GM23338 (cell line): ENCODE data around the gene TRAF1. TPM values are rescaled to one million over a fixed set of nuclear protein-coding genes. Genes with fewer than 3 reads are reported as not detected.

Source experiments
- ATAC-seq: fragments of 200-7000 bp; cut with Tn5 transposase; 3 replicates; pipeline ENCODE4 v1.9.1; 2020
- DNase-seq: peaks from one replicate; pipeline ENCODE4 v3.0.0-alpha.2; 2015; ENCODE audit warnings: low spot score
- H2AFZ ChIP-seq: fragments of 200-600 bp; sonication (generic); 2 replicates; pipeline ENCODE4 v1.8.0; 2016; ENCODE audit warnings: antibody characterized with exemption, mild to moderate bottlenecking, moderate library complexity
- H3F3A ChIP-seq: fragments of 200-600 bp; sonication (generic); replicated peaks from 2 replicates; pipeline ENCODE4 v1.8.0; 2017; ENCODE audit warnings: antibody characterized with exemption, mixed run types, low read depth
- H3K27ac ChIP-seq: fragments of 200-600 bp; sonication (generic); 2 replicates; pipeline ENCODE4 v1.6.1; 2016; ENCODE audit warnings: low read depth
- H3K27me3 ChIP-seq: fragments of 200-600 bp; sonication (generic); 2 replicates; pipeline ENCODE4 v1.8.0; 2016; ENCODE audit warnings: mild to moderate bottlenecking, mixed run types, moderate library complexity; ENCODE audit not compliant: insufficient read depth
- H3K36me3 ChIP-seq: fragments of 200-600 bp; sonication (generic); 2 replicates; pipeline ENCODE4 v1.8.0; 2016; ENCODE audit warnings: mild to moderate bottlenecking; ENCODE audit not compliant: insufficient read depth
- H3K4me1 ChIP-seq: fragments of 200-600 bp; sonication (generic); 2 replicates; pipeline ENCODE4 v1.8.0; 2016; ENCODE audit warnings: mild to moderate bottlenecking, moderate library complexity; ENCODE audit not compliant: insufficient read depth
- H3K4me2 ChIP-seq: fragments of 200-600 bp; sonication (generic); 2 replicates; pipeline ENCODE4 v1.7.1; 2017; ENCODE audit warnings: mixed run types
- H3K4me3 ChIP-seq: fragments of 200-600 bp; sonication (generic); 2 replicates; pipeline ENCODE4 v1.6.1; 2016; ENCODE audit warnings: mixed run types
- H3K79me2 ChIP-seq: fragments of 200-600 bp; sonication (generic); replicated peaks from 2 replicates; pipeline ENCODE4 v1.8.0; 2017; ENCODE audit warnings: mild to moderate bottlenecking; ENCODE audit not compliant: insufficient read depth
- H3K9me2 ChIP-seq: fragments of 200-600 bp; sonication (generic); 2 replicates; pipeline ENCODE4 v1.8.0; 2017; ENCODE audit not compliant: insufficient read depth
- H4K20me1 ChIP-seq: fragments of 200-600 bp; sonication (generic); replicated peaks from 2 replicates; pipeline ENCODE4 v1.8.0; 2017; ENCODE audit warnings: mild to moderate bottlenecking; ENCODE audit not compliant: insufficient read depth
- H3K27ac Mint-ChIP-seq: 2 replicates; pipeline ENCODE4 v1.8.0; 2020; ENCODE audit warnings: inconsistent platforms, mild to moderate bottlenecking, moderate library complexity, mixed read lengths
- H3K27me3 Mint-ChIP-seq: 3 replicates; pipeline ENCODE4 v1.8.0; 2022; ENCODE audit warnings: low read depth, mild to moderate bottlenecking, moderate library complexity, mixed read lengths, inconsistent platforms; ENCODE audit not compliant: insufficient read depth, poor library complexity
- H3K36me3 Mint-ChIP-seq: 3 replicates; pipeline ENCODE4 v1.8.0; 2021; ENCODE audit warnings: low read depth, mild to moderate bottlenecking, inconsistent platforms, moderate library complexity, mixed read lengths
- H3K4me1 Mint-ChIP-seq: 3 replicates; pipeline ENCODE4 v1.8.0; 2020; ENCODE audit warnings: mild to moderate bottlenecking, inconsistent platforms, mixed read lengths
- H3K4me3 Mint-ChIP-seq: 3 replicates; pipeline ENCODE4 v1.8.0; 2021; ENCODE audit warnings: moderate library complexity, mild to moderate bottlenecking, inconsistent platforms, mixed read lengths
- H3K9me3 Mint-ChIP-seq: 3 replicates; pipeline ENCODE4 v1.8.0; 2020; ENCODE audit warnings: moderate library complexity, mild to moderate bottlenecking, inconsistent platforms, mixed read lengths
- CREB1 ChIP-seq: fragments of 250-450 bp; sonication (Bioruptor Pico); IDR thresholded peaks from 2 replicates; pipeline ENCODE4 v1.5.0; 2020; ENCODE audit warnings: low read depth, mild to moderate bottlenecking, moderate library complexity
- CTCF ChIP-seq, 2 experiments: fragments of 200-600 bp in 1 of 2; sonication (generic) in 1 of 2; conservative IDR thresholded peaks; 2 replicates each; pipeline versions ENCODE4 v1.5.1 to v1.6.1; 2016 to 2017; ENCODE audit warnings: antibody characterized with exemption in 2 of 2, low read depth in 2 of 2, mild to moderate bottlenecking in 2 of 2, moderate library complexity in 1 of 2
- ETS1 ChIP-seq: IDR thresholded peaks from 2 replicates; pipeline ENCODE4 v1.6.1; 2016; ENCODE audit warnings: antibody characterized with exemption
- EZH2 ChIP-seq: fragments of 200-600 bp; sonication (generic); IDR thresholded peaks from one replicate; pipeline ENCODE4 v1.8.0; 2017; ENCODE audit warnings: antibody characterized with exemption, mild to moderate bottlenecking, low read depth; ENCODE audit not compliant: unreplicated experiment
- EZH2phosphoT487 ChIP-seq: fragments of 200-600 bp; sonication (generic); IDR thresholded peaks from one replicate; pipeline ENCODE4 v1.8.1; 2018; ENCODE audit warnings: antibody characterized with exemption; ENCODE audit not compliant: unreplicated experiment
- JUNB ChIP-seq: IDR thresholded peaks from one replicate; pipeline ENCODE4 v1.6.1; 2016; ENCODE audit warnings: antibody characterized with exemption; ENCODE audit not compliant: unreplicated experiment
- NANOG ChIP-seq: IDR thresholded peaks from 2 replicates; pipeline ENCODE4 v1.6.1; 2016; ENCODE audit warnings: antibody characterized with exemption, borderline replicate concordance
- POLR2AphosphoS5 ChIP-seq: IDR thresholded peaks from 2 replicates; pipeline ENCODE4 v1.6.1; 2016; ENCODE audit warnings: antibody characterized with exemption, low read depth
- REST ChIP-seq: IDR thresholded peaks from one replicate; pipeline ENCODE4 v1.6.1; 2018; ENCODE audit warnings: antibody characterized with exemption; ENCODE audit not compliant: unreplicated experiment
- STAT1 ChIP-seq: IDR thresholded peaks from one replicate; pipeline ENCODE4 v1.6.1; 2016; ENCODE audit warnings: antibody characterized with exemption; ENCODE audit not compliant: unreplicated experiment
- ZNF114 ChIP-seq: fragments of 250-450 bp; sonication (Bioruptor Pico); IDR thresholded peaks from 2 replicates; pipeline ENCODE4 v1.5.0; 2020; ENCODE audit warnings: mild to moderate bottlenecking, moderate library complexity
- ZNF331 ChIP-seq: fragments of 250-450 bp; sonication (Bioruptor Pico); IDR thresholded peaks from 2 replicates; pipeline ENCODE4 v1.5.0; 2020; ENCODE audit warnings: low read depth, mild to moderate bottlenecking, moderate library complexity
- ZNF462 ChIP-seq: fragments of 250-450 bp; sonication (Bioruptor Pico); IDR thresholded peaks from 2 replicates; pipeline ENCODE4 v1.5.0; 2020; ENCODE audit warnings: mild to moderate bottlenecking, moderate library complexity
- polyA plus RNA-seq: library from polyadenylated mRNA; unstranded; fragments of >200 nt; fragmentation: Nextera tagmentation; extraction: Ambion mirVana; gene quantifications from 2 replicates; pipeline ENCODE4 v1.2.1, GENCODE V29; 2016
- total RNA-seq: library from RNA; depleted of rRNA; stranded (reverse); fragments of >200 nt; shearing (Covaris generic); gene quantifications from 2 replicates; pipeline ENCODE4 v1.2.3, GENCODE V29; 2014

Gene TRAF1
- total and polyA plus RNA-seq, 2 experiments from 2014 or later = 0.39 to 1.4 TPM

GRCh38 chr9:120933310-120934055 is 6.9 kb upstream of the TRAF1 start:
- no peaks in the 10 kb centered on the region for H3K9me2 ChIP-seq
- H3K4me1 ChIP-seq = peaks cover 7% of the 10 kb centered on the region; the same call in 1 of the 2 replicates
- H3K27ac Mint-ChIP-seq = no peak overlapping the region
- H3K4me1 Mint-ChIP-seq = peaks cover 3% of the 10 kb centered on the region; the same call in 1 of the 3 replicates
- DNase-seq (no peak), ATAC-seq (no peak)
- H3K9me3 Mint-ChIP-seq = no peaks in the 10 kb centered on the region
- H3K4me3 Mint-ChIP-seq = no peak overlapping the region
- H3K36me3 ChIP-seq = no peaks in the 10 kb centered on the region
- peak overlapping the region; percentile 78; the same call in 1 of the 2 replicates for H2AFZ ChIP-seq
- H3K36me3 Mint-ChIP-seq = no peaks in the 10 kb centered on the region
- H3K4me3 ChIP-seq = no peak overlapping the region
- no peaks in the 10 kb centered on the region for H3K79me2 ChIP-seq
- peaks cover 6% of the 10 kb centered on the region; the same call in 1 of the 2 replicates for H3F3A ChIP-seq
- TF ChIP-seq NANOG (no peak), STAT1 (no peak), CREB1 (CRISPR knock-in tag) (no peak), ZNF114 (CRISPR knock-in tag) (no peak), ZNF462 (CRISPR knock-in tag) (no peak), ZNF331 (CRISPR knock-in tag) (no peak), EZH2 (no peak), POLR2AphosphoS5 (no peak), EZH2phosphoT487 (no peak), ETS1 (no peak), REST (no peak), JUNB (no peak), CTCF (conservative IDR thresholded peaks at IDR 0.05; ENCODE audit: low read depth in 2 of 2) (no peak)
- peaks cover 4% of the 10 kb centered on the region for H3K27me3 Mint-ChIP-seq
- no peaks in the 10 kb centered on the region for H3K27me3 ChIP-seq
- no peaks in the 10 kb centered on the region for H4K20me1 ChIP-seq
- no peak overlapping the region for H3K27ac ChIP-seq
- H3K4me2 ChIP-seq = no peak overlapping the region
